Cardiac fibroblast (primary cell): ENCODE results near the gene GNLY.

ENCODE experiments used
- DNase-seq, 2 donors: peaks; one replicate each; pipeline versions ENCODE4 v3.0.0 to v3.0.0-alpha.2; 2010; ENCODE audit warnings: low read depth in 2 of 2
- H3K4me3 ChIP-seq, 2 donors: replicated peaks in 1 of 2; 1 replicate in 1 of 2; 2 replicates in 1 of 2; pipeline ENCODE4 v1.5.1; 2011; ENCODE audit warnings: low read depth in 2 of 2, low read length in 2 of 2, mild to moderate bottlenecking in 2 of 2, moderate library complexity in 1 of 2
- CTCF ChIP-seq: IDR thresholded peaks from one replicate; pipeline ENCODE4 v1.5.1; 2011; ENCODE audit warnings: low read depth, mild to moderate bottlenecking, low read length, inconsistent platforms

The GNLY gene

GRCh38 chr2:85703329-85703728 lies 9.2 kb downstream of the GNLY start:
- no peak for DNase-seq
- H3K4me3 ChIP-seq, result no peak overlapping the region
- TF ChIP-seq CTCF, result no peak

GRCh38 chr2:85704038-85704437 lies 9.9 kb downstream of the GNLY start:
- no peak for DNase-seq
- no peak overlapping the region for H3K4me3 ChIP-seq
- TF ChIP-seq CTCF, result no peak

- H3K4me3 ChIP-seq, result no peak overlapping the region
- peak in 1 of 2 donors; percentile 25 for DNase-seq
- TF ChIP-seq CTCF, result no peak
Observed at GRCh38 chr2:85704800-85705679, 10.9 kb downstream of the GNLY start.

- no peak for TF ChIP-seq CTCF
- no peak overlapping the region for H3K4me3 ChIP-seq
- peak; percentile 98 for DNase-seq
Observed at GRCh38 chr2:85705680-85706039, 11.5 kb downstream of the GNLY start.

- no peak for DNase-seq
- H3K4me3 ChIP-seq, result no peak overlapping the region
- no peak for TF ChIP-seq CTCF
Observed at GRCh38 chr2:85706063-85706462, 11.9 kb downstream of the GNLY start.

- DNase-seq, result no peak
- TF ChIP-seq CTCF, result no peak
Observed at GRCh38 chr2:85706599-85707296, 12.6 kb downstream of the GNLY start.

More at GRCh38 chr2:85706599-85707296, 12.6 kb downstream of the GNLY start:
- H3K4me3 ChIP-seq, result no peak overlapping the region
